CD4-positive, alpha-beta memory T cell (primary cell): ENCODE results near the gene CH25H. TPM values are rescaled to one million over a fixed set of nuclear protein-coding genes. Genes with fewer than 3 reads are reported as not detected.
"Not testable (repeated sequence)": the region's sequence is repeated elsewhere in the genome, so short reads cannot be mapped to it uniquely, and the experiment has no call there.

ENCODE experiments used
- CTCF ChIA-PET: fragments of 350-600 bp; sonication (Branson Sonifier 250); formaldehyde crosslinking; loops from one replicate; lab custom pipeline; 2021; ENCODE audit warnings: inconsistent platforms; ENCODE audit not compliant: partially characterized antibody; lab: Charles Lee
- POLR2A ChIA-PET: fragments of 350-600 bp; sonication (Branson Sonifier 250); formaldehyde crosslinking; loops from one replicate; lab custom pipeline; 2021; ENCODE audit not compliant: partially characterized antibody; lab: Charles Lee
- DNase-seq, 5 donors: peaks; one replicate each; pipeline versions ENCODE4 v3.0.0 to v3.0.0-alpha.2; 2020 to 2022; ENCODE audit warnings: mixed read lengths in 1 of 5
- H3K27ac ChIP-seq: one replicate; pipeline ENCODE4 v1.7.0; 2013; ENCODE audit warnings: low read depth, low read length
- H3K27me3 ChIP-seq: 2 replicates; pipeline ENCODE4 v1.7.0; 2013; ENCODE audit warnings: mild to moderate bottlenecking, low read length, moderate library complexity; ENCODE audit not compliant: insufficient read depth
- H3K36me3 ChIP-seq: 2 replicates; pipeline ENCODE4 v1.7.0; 2013; ENCODE audit warnings: mild to moderate bottlenecking, low read length, moderate library complexity; ENCODE audit not compliant: insufficient read depth
- H3K4me1 ChIP-seq: 2 replicates; pipeline ENCODE4 v1.7.0; 2013; ENCODE audit warnings: mild to moderate bottlenecking, low read length, moderate library complexity; ENCODE audit not compliant: insufficient read depth
- H3K4me3 ChIP-seq, 2 donors: one replicate each; pipeline ENCODE4 v1.7.0; 2013; ENCODE audit warnings: low read length in 2 of 2, mild to moderate bottlenecking in 1 of 2
- H3K9me3 ChIP-seq, 2 donors: one replicate each; pipeline ENCODE4 v1.7.0; 2013; ENCODE audit warnings: low read length in 2 of 2, control low read depth in 1 of 2; ENCODE audit not compliant: control insufficient read depth in 1 of 2
- H3K27ac Mint-ChIP-seq, 7 donors: one replicate each; pipeline ENCODE4 v1.8.0; 2020 to 2021; ENCODE audit warnings: mixed read lengths in 7 of 7, mild to moderate bottlenecking in 6 of 7, inconsistent platforms in 3 of 7, moderate library complexity in 3 of 7
- H3K27me3 Mint-ChIP-seq, 2 donors: one replicate each; pipeline ENCODE4 v1.8.0; 2020 to 2021; ENCODE audit warnings: mixed read lengths in 2 of 2
- H3K36me3 Mint-ChIP-seq, 2 donors: one replicate each; pipeline ENCODE4 v1.8.0; 2020 to 2021; ENCODE audit warnings: mixed read lengths in 2 of 2, inconsistent platforms in 1 of 2, mild to moderate bottlenecking in 1 of 2
- H3K4me1 Mint-ChIP-seq, 4 donors: one replicate each; pipeline ENCODE4 v1.8.0; 2020 to 2021; ENCODE audit warnings: mixed read lengths in 4 of 4, mild to moderate bottlenecking in 1 of 4
- H3K4me3 Mint-ChIP-seq, 8 donors: one replicate each; pipeline ENCODE4 v1.8.0; 2020 to 2021; ENCODE audit warnings: mixed read lengths in 8 of 8, mild to moderate bottlenecking in 7 of 8, moderate library complexity in 6 of 8, inconsistent platforms in 3 of 8
- H3K9me3 Mint-ChIP-seq, 8 donors: one replicate each; pipeline ENCODE4 v1.8.0; 2020 to 2021; ENCODE audit warnings: mixed read lengths in 8 of 8, mild to moderate bottlenecking in 5 of 8, inconsistent platforms in 3 of 8, moderate library complexity in 1 of 8
- intact Hi-C: fragments of 100-400 bp; cut with micrococcal nuclease; formaldehyde crosslinking; loops from one replicate; pipeline ENCODE4 v1.15.1; 2023
- polyA plus RNA-seq, 2 donors: library from polyadenylated mRNA; unstranded; fragments of 300-500 nt; fragmentation: Illumina TruSeq; gene quantifications; one replicate each; pipeline ENCODE4 v1.2.3, GENCODE V29; 2021
- total RNA-seq, 2 experiments: library from RNA; stranded (reverse); gene quantifications; one replicate each; pipeline ENCODE4 v1.2.3, GENCODE V29; 2021

CH25H gene
- total RNA-seq: not detected
- polyA plus RNA-seq: under 1 TPM; 0.10 to 0.46 TPM

- ChIA-PET POLR2A (interaction anchor here (1.0 to 2.5 kb wide), 8 partner anchors 8 to 220 kb away, joined by 3 to 14 read pairs (median 4); partner anchors contain the start of gene FAS), CTCF (interaction anchor here (0.9 to 3.5 kb wide), 14 partner anchors 8 to 377 kb away, joined by 3 to 47 read pairs (median 6); partner anchors contain the start of gene STAMBPL1)
- intact Hi-C loops: no loop called here
- DNase-seq: peak; percentile 31 to 59 (median 41)
- H3K9me3 Mint-ChIP-seq: no peaks in the 10 kb centered on the region
- peak within 1 kb of the TSS; percentile 6 to 83 (median 71) for H3K27ac Mint-ChIP-seq
- peak within 1 kb of the TSS; percentile 84 to 95 (median 87) for H3K4me3 Mint-ChIP-seq
- H3K4me1 Mint-ChIP-seq: peaks cover 9 to 15% (median 13%) of the 10 kb centered on the region in 4 donors
- peaks cover 18 to 23% of the 10 kb centered on the region in 2 donors for H3K27me3 Mint-ChIP-seq
- Histone ChIP-seq H3K9me3 (no peaks in the 10 kb centered on the region), H3K36me3 (no peaks in the 10 kb centered on the region), H3K27ac (no peak within 1 kb of the TSS), H3K4me3 (peak within 1 kb of the TSS; percentile 43 to 55), H3K27me3 (peaks cover 6% of the 10 kb centered on the region), H3K4me1 (peaks cover 17% of the 10 kb centered on the region)
- H3K36me3 Mint-ChIP-seq: no peaks in the 10 kb centered on the region
Measured at GRCh38 chr10:89207181-89207800, at the start of gene CH25H. Gene CH25H, minus strand, starts transcription at chr10:89207317. Its CDS starts 25 bp downstream, at chr10:89207292.

- POLR2A ChIA-PET: no interaction called here
- Histone ChIP-seq H3K4me1 (peaks cover 3% of the 10 kb centered on the region), H3K36me3 (no peaks in the 10 kb centered on the region), H3K27me3 (no peaks in the 10 kb centered on the region), H3K4me3 (no peak overlapping the region), H3K27ac (no peak overlapping the region), H3K9me3 (no peaks in the 10 kb centered on the region)
- Mint-ChIP-seq H3K27ac (no peak overlapping the region), H3K4me3 (no peak overlapping the region), H3K27me3 (peaks cover 7 to 8% of the 10 kb centered on the region in 2 donors), H3K9me3 (peaks cover 0 to 6% (median 2%) of the 10 kb centered on the region in 8 donors), H3K4me1 (peaks cover 2 to 5% (median 4%) of the 10 kb centered on the region in 4 donors), H3K36me3 (peaks cover 3 to 4% of the 10 kb centered on the region in 2 donors)
- no peak for DNase-seq
- intact Hi-C loops: no loop called here
- CTCF ChIA-PET: interaction anchor here (0.8 to 1.5 kb wide), 2 partner anchors 63 to 113 kb away, joined by 3 to 4 read pairs; no protein-coding TSS in a partner anchor
Measured at GRCh38 chr10:89256340-89256739, 49.2 kb upstream of the CH25H start.

- H3K4me1 ChIP-seq: peaks cover 8% of the 10 kb centered on the region
- H3K27ac ChIP-seq: no peak overlapping the region
- peaks cover 7 to 10% (median 9%) of the 10 kb centered on the region in 4 donors for H3K4me1 Mint-ChIP-seq
- CTCF ChIA-PET: interaction anchor here (1.5 kb wide), 1 partner anchor 113 kb away, joined by 4 read pairs; no protein-coding TSS in a partner anchor
- intact Hi-C loops: no loop called here
- H3K36me3 Mint-ChIP-seq: peaks cover 4 to 5% of the 10 kb centered on the region in 2 donors
- peaks cover 0 to 6% (median 2%) of the 10 kb centered on the region in 8 donors for H3K9me3 Mint-ChIP-seq
- no peak overlapping the region for H3K4me3 Mint-ChIP-seq
- H3K27me3 Mint-ChIP-seq: peaks cover 7 to 8% of the 10 kb centered on the region in 2 donors
- H3K27me3 ChIP-seq: no peaks in the 10 kb centered on the region
- DNase-seq: no peak
- POLR2A ChIA-PET: no interaction called here
- no peak overlapping the region for H3K4me3 ChIP-seq
- H3K9me3 ChIP-seq: no peaks in the 10 kb centered on the region
- H3K36me3 ChIP-seq: no peaks in the 10 kb centered on the region
- H3K27ac Mint-ChIP-seq: no peak overlapping the region
Measured at GRCh38 chr10:89255793-89256192, 48.7 kb upstream of the CH25H start.

- H3K4me3 ChIP-seq, H3K9me3 ChIP-seq, POLR2A ChIA-PET, H3K27ac ChIP-seq, H3K9me3 Mint-ChIP-seq, H3K27me3 Mint-ChIP-seq, H3K36me3 ChIP-seq, intact Hi-C loops, H3K36me3 Mint-ChIP-seq, H3K27me3 ChIP-seq, H3K27ac Mint-ChIP-seq: not testable (repeated sequence)
- CTCF ChIA-PET: interaction anchor here (1.5 kb wide), 1 partner anchor 114 kb away, joined by 4 read pairs; no protein-coding TSS in a partner anchor
- Mint-ChIP-seq H3K4me1 (peaks cover 9 to 17% (median 11%) of the 10 kb centered on the region in 4 donors), H3K4me3 (peak overlapping the region in 1 of 8 donors; percentile 48)
- DNase-seq: peak in 1 of 5 donors; percentile 25
- H3K4me1 ChIP-seq: peaks cover 15% of the 10 kb centered on the region
Measured at GRCh38 chr10:89255091-89255579, 48.0 kb upstream of the CH25H start.

- DNase-seq: no peak
- Histone ChIP-seq H3K4me3 (no peak overlapping the region), H3K36me3 (no peaks in the 10 kb centered on the region), H3K4me1 (peaks cover 21% of the 10 kb centered on the region), H3K27ac (no peak overlapping the region), H3K27me3 (no peaks in the 10 kb centered on the region), H3K9me3 (no peaks in the 10 kb centered on the region)
- CTCF ChIA-PET: interaction anchor here (0.9 to 2.2 kb wide), 9 partner anchors 11 to 311 kb away, joined by 3 to 16 read pairs (median 6); partner anchors contain the start of genes IFIT1 and IFIT5
- peak overlapping the region in 6 of 7 donors; percentile 41 to 76 (median 62) for H3K27ac Mint-ChIP-seq
- intact Hi-C loops: loop anchor here (5.0 kb wide), 1 partner anchor 390 kb away; no protein-coding TSS in a partner anchor
- POLR2A ChIA-PET: interaction anchor here (0.9 to 3.0 kb wide), 13 partner anchors 35 to 1434 kb away, joined by 3 to 27 read pairs (median 5); partner anchors contain the start of genes ATAD1, FAS, IFIT1 and IFIT2
- peaks cover 0 to 6% (median 2%) of the 10 kb centered on the region in 8 donors for H3K9me3 Mint-ChIP-seq
- peaks cover 4 to 5% of the 10 kb centered on the region in 2 donors for H3K27me3 Mint-ChIP-seq
- peaks cover 4 to 9% of the 10 kb centered on the region in 2 donors for H3K36me3 Mint-ChIP-seq
- peaks cover 17 to 29% (median 21%) of the 10 kb centered on the region in 4 donors for H3K4me1 Mint-ChIP-seq
- H3K4me3 Mint-ChIP-seq: peak overlapping the region in 4 of 8 donors; percentile 6 to 96 (median 64)
Measured at GRCh38 chr10:89252225-89252585, 45.1 kb upstream of the CH25H start.

- DNase-seq: peak; percentile 92 to 98 (median 95)
- H3K4me3 Mint-ChIP-seq: peak within 1 kb of the TSS; percentile 84 to 96 (median 90)
- Histone ChIP-seq H3K4me3 (peak within 1 kb of the TSS; percentile 58 to 87), H3K27me3 (no peaks in the 10 kb centered on the region), H3K9me3 (no peaks in the 10 kb centered on the region), H3K4me1 (peaks cover 21% of the 10 kb centered on the region), H3K27ac (peak within 1 kb of the TSS; percentile 56), H3K36me3 (no peaks in the 10 kb centered on the region)
- intact Hi-C loops: loop anchor here (1.0 to 5.0 kb wide), 7 partner anchors 34 to 669 kb away; partner anchors contain the start of genes IFIT1, IFIT5 and KIF20B
- ChIA-PET POLR2A (interaction anchor here (0.9 to 3.0 kb wide), 16 partner anchors 34 to 1434 kb away, joined by 3 to 27 read pairs (median 4); partner anchors contain the start of genes ATAD1, FAS, IFIT1 and IFIT2), CTCF (interaction anchor here (0.8 to 2.2 kb wide), 14 partner anchors 11 to 417 kb away, joined by 3 to 16 read pairs (median 4); partner anchors contain the start of genes IFIT1 and IFIT5)
- H3K4me1 Mint-ChIP-seq: peaks cover 17 to 29% (median 21%) of the 10 kb centered on the region in 4 donors
- H3K9me3 Mint-ChIP-seq: peaks cover 0 to 6% (median 2%) of the 10 kb centered on the region in 8 donors
- peaks cover 3 to 5% of the 10 kb centered on the region in 2 donors for H3K27me3 Mint-ChIP-seq
- H3K36me3 Mint-ChIP-seq: peaks cover 4 to 9% of the 10 kb centered on the region in 2 donors
- H3K27ac Mint-ChIP-seq: peak within 1 kb of the TSS; percentile 60 to 88 (median 81)
Measured at GRCh38 chr10:89251409-89252224, 44.5 kb upstream of the CH25H start, which contains the start of gene LIPA. Gene LIPA, minus strand, starts transcription at chr10:89251775. Its CDS starts 4,127 bp downstream, at chr10:89247648.
